HG03521 (cell line): Measurements from ENCODE around the gene FRRS1.
"Not testable (repeated sequence)": the region's sequence is repeated elsewhere in the genome, so short reads cannot be mapped to it uniquely, and the experiment has no call there.

Experiments
- ATAC-seq: cut with Tn5 transposase; IDR thresholded peaks from one replicate; pipeline ENCODE4 v1.9.1; 2021; ENCODE audit warnings: mild to moderate bottlenecking, moderate library complexity; ENCODE audit not compliant: unreplicated experiment

Gene FRRS1

GRCh38 chr1:99766378-99766800 lies at the start of gene FRRS1:
Gene FRRS1 (minus strand): TSS chr1:99766635. CDS start chr1:99748768, 17,867 bp downstream.
- peak; percentile 90 for ATAC-seq

DNA sequence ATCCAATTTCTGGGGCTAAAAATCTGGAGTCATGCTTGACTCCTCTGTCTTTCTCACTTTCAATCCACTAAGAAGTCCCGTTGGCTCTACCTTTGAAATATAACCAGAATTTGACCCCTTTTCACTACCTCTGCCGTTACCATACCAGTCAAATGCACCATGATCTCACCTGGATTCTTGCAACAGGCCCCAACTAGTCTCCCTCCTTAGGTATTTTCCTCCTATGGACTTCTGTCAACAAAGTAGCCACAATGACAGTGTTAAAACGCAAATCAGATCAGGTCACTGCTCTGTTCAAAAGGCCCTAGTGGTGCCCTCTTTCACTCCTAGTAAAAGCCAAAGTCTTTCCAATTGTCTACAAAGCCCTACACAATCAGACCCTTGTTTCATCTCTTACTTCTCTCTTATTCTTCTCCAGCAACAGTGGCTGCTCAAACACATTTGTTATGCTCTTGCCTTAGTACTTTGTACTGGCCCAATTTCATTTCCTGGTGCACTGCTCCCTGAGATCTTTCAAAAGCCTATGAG lies 48.0 kb upstream of the FRRS1 start:
- no peak for ATAC-seq

- ATAC-seq: no peak
Measured at GRCh38 chr1:99811747-99812146, 45.3 kb upstream of the FRRS1 start.

GRCh38 chr1:99811075-99811474 lies 44.6 kb upstream of the FRRS1 start:
- ATAC-seq: no peak

DNA sequence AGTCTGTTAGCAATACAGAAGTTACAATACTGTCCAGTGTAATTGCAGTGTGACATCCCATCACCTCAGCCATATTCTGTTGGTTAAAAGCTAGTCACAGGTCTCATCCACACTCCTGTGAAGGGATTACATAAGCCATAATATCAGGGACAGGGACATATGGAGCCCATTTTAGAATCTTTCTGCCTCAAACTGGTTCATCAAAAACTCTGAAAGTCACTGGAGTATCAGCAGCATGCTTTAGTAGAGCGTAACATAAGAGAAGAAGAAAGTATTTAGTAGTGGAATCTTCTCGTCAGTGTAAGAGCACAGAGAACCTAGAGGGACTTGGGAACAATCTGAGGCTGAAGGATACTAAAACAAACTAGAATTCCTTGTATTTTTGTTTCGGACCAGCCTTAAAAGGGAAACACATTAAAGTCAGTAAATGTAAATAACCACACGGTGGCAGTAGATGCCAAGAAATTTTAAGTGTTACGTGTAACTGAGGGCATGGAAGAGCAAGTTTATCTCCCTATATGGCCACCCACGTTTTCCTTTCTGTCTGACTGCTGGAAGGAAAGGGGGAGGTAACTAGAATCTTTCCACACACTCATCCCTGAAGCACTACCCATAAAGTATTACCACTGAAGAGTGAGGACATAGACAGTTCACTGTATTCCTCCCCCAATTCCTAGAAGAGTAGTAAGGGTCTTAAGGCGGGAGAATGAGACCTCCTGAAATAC lies 42.1 kb upstream of the FRRS1 start:
- ATAC-seq: peak; percentile 76

DNA sequence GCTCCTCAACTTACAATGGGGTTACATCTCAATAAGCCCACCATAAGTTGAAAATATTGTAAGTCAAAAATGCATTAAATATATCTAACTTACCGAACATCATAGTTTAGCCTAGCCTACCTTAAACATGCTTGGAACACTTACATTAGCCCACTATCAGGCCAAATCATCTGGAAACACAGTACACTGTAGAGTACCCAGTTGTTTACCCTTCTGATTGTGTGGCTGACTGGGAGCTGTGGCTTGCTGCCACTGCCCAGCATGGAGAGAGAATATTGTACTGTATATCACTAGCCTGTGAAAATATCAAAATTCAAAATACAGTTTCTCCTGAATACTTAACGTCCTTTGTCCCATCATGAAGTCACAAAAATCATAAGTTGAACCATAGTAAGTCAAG lies 40.4 kb upstream of the FRRS1 start:
- no peak for ATAC-seq

DNA sequence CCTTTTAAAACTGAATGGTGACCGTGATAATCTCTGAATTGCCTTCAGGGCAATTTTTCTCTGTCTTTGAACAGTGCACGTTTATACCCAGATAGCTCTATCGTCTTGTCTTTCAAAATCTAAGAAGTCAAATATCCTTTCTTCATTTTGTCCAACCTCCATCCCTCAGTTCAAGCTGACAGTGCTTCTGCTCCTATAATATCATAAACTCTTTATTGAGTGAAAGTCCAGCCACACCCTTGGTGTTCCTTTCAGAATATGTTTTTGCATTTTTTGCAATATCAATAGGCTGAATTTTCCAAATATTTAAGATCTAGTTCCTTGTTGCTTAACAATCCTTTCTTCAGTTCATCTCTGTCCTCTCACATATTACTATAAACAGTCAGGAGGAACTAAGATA lies 35.1 kb upstream of the FRRS1 start:
- ATAC-seq: no peak

DNA sequence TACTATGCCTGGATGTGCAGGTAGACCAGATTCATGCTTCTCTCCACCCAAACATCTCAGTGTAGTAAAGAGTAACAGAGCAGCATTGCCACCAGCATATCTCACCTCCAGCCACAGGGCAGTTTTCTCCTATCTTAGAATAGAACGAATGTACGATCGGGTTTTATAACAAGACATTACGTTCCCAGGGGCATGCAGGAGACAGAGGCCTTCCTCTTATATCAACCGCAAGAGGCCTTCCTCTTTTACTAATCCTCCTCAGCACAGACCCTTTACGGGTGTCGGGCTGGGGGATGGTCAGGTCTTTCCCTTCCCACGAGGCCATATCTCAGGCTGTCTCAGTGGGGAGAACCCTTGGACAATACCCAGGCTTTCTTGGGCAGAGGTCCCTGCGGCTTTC lies 27.4 kb upstream of the FRRS1 start:
- not testable (repeated sequence) for ATAC-seq

DNA sequence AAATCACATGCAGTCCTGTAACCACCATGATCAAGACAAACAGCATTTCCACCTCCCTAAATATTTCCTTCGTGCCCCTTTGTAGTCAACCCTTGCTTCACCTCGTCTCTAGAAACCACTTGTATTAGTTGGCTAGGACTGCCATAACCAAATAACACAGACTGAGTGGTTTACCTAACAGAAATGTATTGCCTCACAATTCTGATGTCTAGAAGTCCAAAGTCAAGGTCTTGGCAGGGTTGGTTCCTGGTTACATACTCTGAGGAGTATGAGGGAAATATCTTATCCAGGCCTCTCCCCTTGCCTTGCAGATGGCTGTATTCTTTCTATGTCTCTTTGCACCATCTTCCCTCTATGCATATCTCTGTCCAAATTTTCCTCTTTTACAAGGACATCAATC lies 23.3 kb upstream of the FRRS1 start:
- ATAC-seq: no peak

- no peak for ATAC-seq
Measured at GRCh38 chr1:99788896-99789295, 22.5 kb upstream of the FRRS1 start.

DNA sequence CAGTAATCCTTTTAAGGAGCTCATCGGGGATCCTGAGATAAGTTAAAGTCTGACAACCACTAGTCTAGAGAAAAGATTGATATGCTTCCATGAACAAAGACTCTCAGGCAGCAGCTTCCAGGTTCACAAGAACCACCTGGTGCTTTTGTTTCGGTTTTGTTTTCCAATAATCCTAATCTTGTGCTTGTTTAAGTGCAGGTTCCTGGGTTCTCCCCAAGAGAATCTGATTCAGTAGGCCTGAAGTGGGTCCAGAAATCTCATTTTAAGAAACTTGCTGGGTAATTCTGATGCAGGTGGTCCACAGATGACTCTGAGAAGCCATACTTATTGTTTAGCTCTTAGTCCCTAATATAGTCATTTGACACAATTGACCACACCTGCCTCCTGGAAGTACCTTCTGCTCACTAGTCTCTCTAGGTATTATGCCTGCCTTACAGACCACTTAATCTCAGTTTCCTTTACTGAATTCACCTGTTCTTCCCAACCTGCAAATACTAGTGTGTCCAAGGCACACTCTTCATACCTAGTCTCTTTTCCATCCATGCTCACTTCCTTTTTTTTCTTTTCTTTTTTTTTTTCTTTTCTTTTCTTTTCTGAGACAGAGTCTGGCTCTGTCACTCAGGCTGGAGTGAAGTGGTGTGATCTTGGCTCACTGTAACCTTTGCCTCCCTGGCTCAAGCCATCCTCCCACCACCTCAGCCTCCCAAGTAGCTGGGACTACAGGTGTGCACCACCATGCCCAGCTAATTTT lies 20.5 kb upstream of the FRRS1 start:
- peak; percentile 68 for ATAC-seq

DNA sequence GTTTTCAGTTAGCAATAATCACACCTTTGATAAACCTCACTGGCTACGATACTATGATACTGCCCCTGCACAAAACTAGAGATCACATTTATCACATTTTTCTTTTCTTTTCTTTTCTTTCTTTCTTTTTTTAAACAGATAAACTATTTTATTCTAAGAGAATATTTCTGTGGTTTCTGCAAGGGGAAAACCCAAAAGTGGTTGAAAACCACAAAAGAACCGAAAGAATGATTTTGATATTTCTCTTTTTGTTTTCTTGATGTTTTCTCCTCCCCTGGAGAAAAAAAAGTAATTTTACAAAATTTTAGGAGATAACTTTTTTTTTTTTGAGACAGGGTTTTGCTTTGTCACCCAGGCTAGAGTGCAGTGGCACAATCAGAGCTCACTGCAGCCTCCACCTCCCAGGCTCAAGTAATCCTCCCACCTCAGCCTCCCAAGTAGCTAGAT lies 18.4 kb upstream of the FRRS1 start:
- ATAC-seq: no peak

GRCh38 chr1:99784143-99784542 lies 17.7 kb upstream of the FRRS1 start:
- no peak for ATAC-seq

DNA sequence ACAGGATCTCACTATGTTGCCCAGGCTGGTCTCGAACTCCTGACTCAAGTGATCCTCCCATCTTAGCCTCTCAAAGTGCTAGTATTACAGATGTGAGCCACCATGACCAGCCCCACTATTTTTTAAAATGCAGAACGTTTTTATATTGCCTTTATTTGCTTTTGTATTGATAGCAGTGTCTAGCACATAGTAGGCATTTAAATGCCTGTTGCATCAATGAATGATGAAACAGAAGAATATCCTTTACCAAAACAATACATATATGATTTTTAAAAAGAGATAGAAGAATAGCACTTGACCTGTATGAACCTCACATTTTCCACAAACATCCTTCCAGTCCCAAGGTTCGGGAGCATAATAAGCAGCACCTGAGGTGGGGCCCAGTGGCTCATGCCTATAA lies 16.5 kb upstream of the FRRS1 start:
- ATAC-seq: no peak

GRCh38 chr1:99782397-99782796 lies 16.0 kb upstream of the FRRS1 start:
- no peak for ATAC-seq

GRCh38 chr1:99781798-99782197 lies 15.4 kb upstream of the FRRS1 start:
- ATAC-seq: no peak

GRCh38 chr1:99777752-99778151 lies 11.3 kb upstream of the FRRS1 start:
- no peak for ATAC-seq

GRCh38 chr1:99776120-99776519 lies 9.7 kb upstream of the FRRS1 start:
- no peak for ATAC-seq

DNA sequence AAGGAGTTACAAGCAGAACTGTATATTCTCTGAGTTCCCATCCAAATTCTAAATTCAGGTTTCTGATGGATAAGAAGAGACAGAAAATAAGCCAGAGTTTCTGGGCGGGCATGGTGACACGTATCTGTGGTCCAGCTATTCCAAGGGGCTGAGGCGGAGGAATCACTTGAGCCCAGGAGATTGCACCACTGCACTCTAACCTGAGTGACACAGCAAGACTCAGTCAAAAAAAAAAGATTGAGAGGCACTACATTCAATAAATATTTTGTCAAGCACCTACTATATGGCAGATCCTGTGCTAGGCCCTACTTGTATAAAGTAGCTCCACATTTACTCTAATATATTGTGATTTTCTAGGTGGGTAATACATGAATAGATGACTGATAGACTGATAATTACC lies 6.4 kb upstream of the FRRS1 start:
- ATAC-seq: no peak

- no peak for ATAC-seq
Measured at GRCh38 chr1:99771513-99771918, 5.1 kb upstream of the FRRS1 start.

GRCh38 chr1:99768524-99769245 lies 2.2 kb upstream of the FRRS1 start:
- no peak for ATAC-seq
